HT-29 (cell line): ENCODE data around the gene ESRRB. TPM values are rescaled to one million over a fixed set of nuclear protein-coding genes. Genes with fewer than 3 reads are reported as not detected.

Experiments used
- DNase-seq: peaks from one replicate; pipeline ENCODE4 v3.0.0-alpha.2; 2015; ENCODE audit warnings: low spot score
- total RNA-seq: library from RNA; depleted of rRNA; stranded (reverse); fragments of >200 nt; shearing (Covaris generic); gene quantifications from 2 replicates; pipeline ENCODE4 v1.2.3, GENCODE V29; 2014; rRNA removed

Gene ESRRB
- total RNA-seq, 1 experiment from 2014 or later, result not detected

DNA sequence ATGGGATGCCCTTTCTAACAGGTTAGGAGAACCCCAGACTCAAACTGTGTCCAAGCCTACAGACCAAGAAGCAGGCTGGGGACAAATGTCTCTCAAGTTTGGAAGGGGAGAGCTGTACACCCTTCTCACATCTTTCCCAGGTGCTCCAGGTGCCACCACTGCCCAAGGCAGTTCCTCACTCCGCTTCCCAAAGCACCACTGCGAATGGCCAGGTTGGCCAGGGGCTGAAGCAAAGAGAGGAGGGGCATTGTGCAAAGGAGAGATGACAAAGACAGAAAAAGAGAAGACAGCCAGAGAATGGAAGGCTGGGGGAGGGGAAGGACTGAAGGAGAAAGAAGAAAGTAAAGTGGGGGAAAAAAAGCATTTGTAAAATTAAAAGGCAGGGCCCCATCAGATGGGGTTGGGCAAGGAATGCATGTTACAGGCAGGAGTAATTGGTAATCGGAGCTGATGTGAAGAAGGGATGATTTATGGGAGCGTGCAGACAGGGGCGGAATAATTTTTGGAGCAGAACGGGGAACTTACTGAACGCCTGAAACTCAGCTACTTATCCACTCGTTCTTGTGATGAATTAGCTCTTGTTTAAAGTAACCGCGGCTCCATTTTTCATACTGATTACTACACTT is 165.8 kb downstream of the ESRRB start:
- no peak for DNase-seq

DNA sequence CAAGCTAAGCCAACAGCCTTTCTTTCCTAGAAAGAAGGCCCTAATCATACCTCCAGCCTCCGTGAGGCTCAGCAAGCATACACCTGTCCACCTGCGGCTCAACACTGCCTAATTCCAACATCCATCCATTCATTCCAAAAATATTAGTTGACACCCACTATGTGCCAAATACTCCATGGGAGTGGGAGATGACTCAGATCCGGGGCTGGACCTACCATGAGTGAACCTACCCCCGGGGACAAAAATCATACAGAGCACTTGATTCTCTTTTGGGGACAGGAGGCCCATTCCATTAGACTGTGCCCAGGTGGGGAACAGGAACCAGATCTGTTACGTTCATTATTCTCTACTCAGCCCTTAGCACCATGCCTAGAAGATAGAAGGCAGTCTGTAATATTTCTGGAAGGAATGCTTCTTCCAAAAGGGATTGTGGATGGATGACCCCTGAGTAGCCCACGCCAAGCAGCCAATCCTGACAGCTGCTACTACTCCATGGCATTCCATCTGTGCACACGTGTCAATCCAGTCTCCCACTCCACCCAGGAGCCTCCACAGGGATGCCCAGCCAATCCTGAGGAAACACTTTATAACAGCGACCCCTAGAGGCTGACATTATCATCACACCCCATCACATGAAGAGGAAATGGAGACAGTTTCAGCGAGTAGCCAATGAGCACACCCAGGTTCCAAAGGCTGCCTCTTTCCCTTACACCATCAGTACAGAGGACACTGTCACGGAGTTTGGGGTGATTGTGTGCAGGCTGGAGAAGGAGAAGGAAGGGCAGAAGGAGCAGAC is 170.7 kb downstream of the ESRRB start:
- peak; percentile 45 for DNase-seq

DNA sequence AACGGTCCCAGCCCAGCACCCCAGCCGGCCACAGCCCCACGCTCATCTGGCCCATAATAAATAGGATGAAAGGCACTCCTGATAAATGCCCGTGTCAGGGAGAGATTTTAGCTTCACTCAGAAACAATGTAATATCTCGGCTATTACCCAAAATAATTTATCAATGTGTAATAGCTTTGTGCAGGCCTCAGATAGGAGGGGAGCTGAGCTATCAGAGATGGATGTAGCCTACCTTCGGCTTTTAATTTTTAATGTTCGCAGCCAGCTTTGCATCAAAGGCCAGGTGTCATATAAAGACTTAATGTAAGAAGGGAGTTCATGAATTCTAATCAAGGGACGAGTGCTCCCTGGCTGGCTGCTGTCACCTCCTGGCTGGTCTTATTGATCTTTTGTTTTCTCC is 171.9 kb downstream of the ESRRB start:
- DNase-seq, result no peak

DNA sequence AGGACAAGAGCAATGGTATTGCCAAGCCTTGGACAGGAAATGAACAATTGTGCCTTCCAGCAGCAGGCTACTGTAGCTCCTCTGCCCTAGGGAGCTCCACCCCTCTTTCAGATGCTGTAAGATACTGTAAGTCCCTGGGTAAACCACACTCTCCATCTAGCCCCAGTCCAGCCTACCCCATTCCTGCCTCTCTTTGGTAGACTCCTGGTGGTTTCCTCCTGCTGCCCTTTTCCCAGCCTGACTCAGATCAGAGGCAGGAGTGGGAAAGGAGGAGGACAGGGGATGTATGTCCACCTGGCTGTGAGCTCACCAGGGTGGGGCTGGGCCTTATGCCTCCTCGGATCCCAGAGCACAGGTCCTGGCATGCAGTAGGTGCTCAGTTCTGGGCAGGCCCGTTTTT is 174.6 kb downstream of the ESRRB start:
- no peak for DNase-seq

DNA sequence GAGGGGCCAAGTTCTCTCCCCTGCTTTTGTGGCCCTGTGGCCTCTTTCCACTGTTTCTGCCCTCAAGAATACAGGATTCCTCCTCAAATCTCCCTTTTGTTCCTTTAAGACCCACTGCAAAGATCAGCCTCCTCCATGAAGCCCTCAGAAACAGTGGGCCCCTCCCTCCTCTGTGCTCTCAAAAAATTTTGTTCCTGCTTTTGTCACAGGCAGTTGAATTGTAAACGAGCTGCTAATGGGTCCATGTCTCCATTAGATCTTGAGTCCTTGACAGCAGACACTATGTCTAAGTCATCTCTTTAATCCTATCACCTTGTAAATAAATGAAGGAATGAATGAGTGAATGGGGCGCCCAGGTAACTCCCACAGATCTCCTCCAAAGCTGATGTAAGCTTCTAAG is 175.2 kb downstream of the ESRRB start:
- no peak for DNase-seq

Other genes starting within 250 kb of the ESRRB start
- gene GPATCH2L, start 224.2 kb upstream of the ESRRB start, total RNA-seq, result 17.0 and 19.2 TPM in 2 replicates